Subcutaneous abdominal adipose tissue (tissue), 5 donors: ENCODE results near the gene CFAP157.

Experiments
- H3K27ac ChIP-seq: one replicate; pipeline ENCODE4 v1.7.0; 2013; ENCODE audit warnings: low read depth, mild to moderate bottlenecking, inconsistent platforms, low read length, moderate library complexity
- H3K27me3 ChIP-seq, 5 donors: one replicate each; pipeline ENCODE4 v1.7.0; 2013; ENCODE audit warnings: low read length in 5 of 5, inconsistent platforms in 1 of 5; ENCODE audit not compliant: control insufficient read depth in 5 of 5, insufficient read depth in 4 of 5
- H3K36me3 ChIP-seq, 5 donors: one replicate each; pipeline ENCODE4 v1.7.0; 2013; ENCODE audit warnings: low read length in 5 of 5; ENCODE audit not compliant: control insufficient read depth in 5 of 5, insufficient read depth in 5 of 5
- H3K4me1 ChIP-seq, 5 donors: one replicate each; pipeline ENCODE4 v1.7.0; 2013; ENCODE audit warnings: low read length in 5 of 5, mild to moderate bottlenecking in 3 of 5, moderate library complexity in 1 of 5; ENCODE audit not compliant: control insufficient read depth in 5 of 5, insufficient read depth in 5 of 5
- H3K4me3 ChIP-seq, 5 donors: one replicate each; pipeline ENCODE4 v1.7.0; 2013; ENCODE audit warnings: low read length in 5 of 5, low read depth in 1 of 5
- H3K9ac ChIP-seq, 5 donors: one replicate each; pipeline ENCODE4 v1.7.0; 2013; ENCODE audit warnings: low read length in 5 of 5, mild to moderate bottlenecking in 4 of 5, moderate library complexity in 3 of 5
- H3K9me3 ChIP-seq, 5 donors: one replicate each; pipeline ENCODE4 v1.7.0; 2013; ENCODE audit warnings: low read length in 5 of 5; ENCODE audit not compliant: control insufficient read depth in 5 of 5
- donor health status: healthy.
- donor health status: healthy.
- donor health status: healthy.
- donor health status: healthy.
- donor health status: healthy.

Gene CFAP157

GRCh38 chr9:127712867-127713266 is 6.1 kb downstream of the CFAP157 start:
- Histone ChIP-seq H3K36me3 (no peaks in the 10 kb centered on the region), H3K9me3 (no peaks in the 10 kb centered on the region), H3K27ac (no peak overlapping the region), H3K27me3 (no peaks in the 10 kb centered on the region), H3K4me1 (peaks cover 0 to 23% (median 17%) of the 10 kb centered on the region in 5 donors), H3K4me3 (no peak overlapping the region), H3K9ac (no peak overlapping the region)

DNA sequence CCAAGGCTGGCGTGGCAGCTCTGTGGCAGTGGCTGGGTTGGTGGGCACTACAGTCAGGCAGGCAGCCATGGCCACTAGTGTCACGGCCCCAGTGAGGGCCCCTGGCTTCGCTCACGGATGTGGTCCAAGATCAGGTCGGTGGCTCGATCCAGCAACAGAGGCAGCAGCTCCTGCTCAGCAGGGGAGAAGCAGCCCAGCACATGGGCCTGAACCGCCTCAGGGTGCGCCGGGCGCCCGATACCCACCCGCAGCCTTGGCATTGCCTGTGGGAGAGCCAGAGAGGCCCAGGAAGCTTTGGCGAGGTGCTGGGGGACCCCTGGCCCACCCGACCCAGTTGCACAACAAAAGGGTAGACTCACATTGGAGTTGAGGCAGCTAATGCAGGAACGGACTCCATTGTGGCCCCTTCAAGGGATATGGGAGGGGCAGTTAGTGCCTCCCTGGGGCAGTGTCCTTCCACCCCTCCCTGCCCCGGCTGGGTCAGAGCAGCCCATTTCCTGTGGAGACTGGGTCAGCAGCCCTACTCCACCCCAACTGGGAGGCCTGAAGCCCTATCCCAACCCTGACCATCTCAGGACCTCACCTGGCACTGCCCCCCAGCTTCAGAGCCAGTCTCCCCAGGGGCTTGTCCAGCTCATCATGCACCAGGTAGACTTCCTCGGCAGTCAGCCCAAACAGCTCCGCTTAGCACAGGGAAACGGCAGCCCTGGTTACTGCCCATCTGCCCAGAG is 7.4 kb downstream of the CFAP157 start:
- Histone ChIP-seq H3K4me1 (peaks cover 0 to 23% (median 17%) of the 10 kb centered on the region in 5 donors), H3K4me3 (peak overlapping the region; percentile 31 to 92 (median 54)), H3K36me3 (no peaks in the 10 kb centered on the region), H3K27me3 (no peaks in the 10 kb centered on the region), H3K9me3 (no peaks in the 10 kb centered on the region), H3K27ac (no peak overlapping the region), H3K9ac (peak overlapping the region in 3 of 5 donors; percentile 25 to 64 (median 53))

DNA sequence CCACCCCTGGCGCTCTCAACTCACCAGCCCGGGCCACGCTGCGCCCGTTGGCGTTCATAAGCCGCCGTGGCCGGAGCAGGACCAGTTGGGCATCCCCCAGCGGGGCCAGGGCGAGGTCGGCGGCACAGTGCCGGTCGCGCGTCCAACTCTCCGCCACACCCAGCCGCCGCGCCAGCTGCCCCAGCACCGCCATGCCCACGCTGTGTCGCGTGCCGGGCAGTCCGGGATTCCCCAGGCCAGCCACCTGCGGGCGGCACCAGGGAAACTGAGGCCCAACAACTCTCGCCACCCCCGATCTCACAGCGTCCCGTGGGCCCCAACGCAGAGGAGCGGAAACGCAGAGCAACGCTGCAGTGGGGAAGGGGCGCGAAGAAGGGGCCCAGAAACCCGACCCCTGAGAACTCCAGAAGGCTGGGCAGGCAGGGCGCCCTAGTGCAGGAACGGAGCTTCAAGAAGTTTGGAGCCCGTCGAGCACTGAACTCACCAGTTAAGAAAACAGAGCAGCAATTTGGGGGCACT is 8.2 kb downstream of the CFAP157 start:
- no peaks in the 10 kb centered on the region for H3K27me3 ChIP-seq
- peak overlapping the region; percentile 60 for H3K27ac ChIP-seq
- H3K9me3 ChIP-seq, result no peaks in the 10 kb centered on the region
- peak overlapping the region in 4 of 5 donors; percentile 79 to 89 (median 86) for H3K9ac ChIP-seq
- H3K36me3 ChIP-seq, result no peaks in the 10 kb centered on the region
- H3K4me1 ChIP-seq, result peaks cover 0 to 23% (median 17%) of the 10 kb centered on the region in 5 donors
- peak overlapping the region; percentile 75 to 92 (median 85) for H3K4me3 ChIP-seq

DNA sequence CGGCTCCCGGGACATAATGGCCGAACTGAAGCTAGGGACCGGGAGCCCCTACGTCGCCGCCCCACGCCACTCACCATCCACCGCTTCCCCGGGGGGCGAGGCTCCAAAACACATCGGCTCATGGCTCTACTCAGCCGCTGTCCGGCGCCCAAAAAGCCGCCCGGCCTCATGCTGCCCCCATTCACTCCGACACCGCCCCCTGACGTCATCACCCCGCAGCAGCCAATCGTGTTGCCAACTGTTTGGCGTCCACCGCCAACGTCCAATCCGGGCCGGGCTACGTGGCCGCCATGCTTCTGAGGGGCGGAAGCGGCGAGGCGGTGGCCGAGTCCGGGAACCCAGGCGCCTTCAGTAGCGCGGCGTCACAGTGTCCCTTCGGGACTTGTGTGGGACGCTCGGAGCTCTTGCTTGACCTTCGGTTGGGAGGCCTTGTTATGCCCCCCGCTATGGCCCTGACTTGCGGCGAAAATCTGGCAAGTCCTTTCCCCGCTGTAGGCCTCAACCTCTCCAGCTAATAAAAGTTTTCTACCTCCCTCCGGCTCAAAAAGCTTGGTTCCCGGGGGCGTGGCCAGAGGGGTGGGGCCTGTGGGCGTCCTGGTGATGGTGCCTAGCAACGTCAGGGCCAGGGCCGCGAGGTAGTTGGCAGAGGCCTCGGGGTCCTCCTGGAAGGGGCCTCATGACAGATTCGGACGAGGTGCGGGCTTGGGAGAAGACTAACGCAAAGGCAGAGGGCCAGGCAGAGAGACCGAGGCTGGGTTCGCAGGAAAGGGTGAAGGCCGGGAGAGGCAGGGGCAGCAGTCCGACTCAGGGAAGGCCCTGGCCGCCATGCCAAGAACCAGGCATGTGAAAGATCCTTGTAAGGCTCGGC is 8.9 kb downstream of the CFAP157 start, which contains the start of the genes PTRH1 and TTC16:
PTRH1 (minus strand) TSS at position 194 of the 868 bp plus-strand sequence; CDS start at position 170, 24 bp downstream.
TTC16 (plus strand) TSS at position 610 of the 868 bp plus-strand sequence; CDS start at position 677, 67 bp downstream.
- Histone ChIP-seq H3K9ac (peak within 1 kb of the TSS in 4 of 5 donors; percentile 79 to 89 (median 86)), H3K4me3 (peak within 1 kb of the TSS; percentile 83 to 92 (median 85)), H3K9me3 (no peaks in the 10 kb centered on the region), H3K27me3 (no peaks in the 10 kb centered on the region), H3K36me3 (no peaks in the 10 kb centered on the region), H3K27ac (peak within 1 kb of the TSS; percentile 60), H3K4me1 (peaks cover 0 to 23% (median 17%) of the 10 kb centered on the region in 5 donors)

GRCh38 chr9:127716412-127716811 is 9.6 kb downstream of the CFAP157 start:
- peaks cover 0 to 23% (median 17%) of the 10 kb centered on the region in 5 donors for H3K4me1 ChIP-seq
- no peaks in the 10 kb centered on the region for H3K36me3 ChIP-seq
- H3K27me3 ChIP-seq, result no peaks in the 10 kb centered on the region
- peak overlapping the region; percentile 60 for H3K27ac ChIP-seq
- H3K4me3 ChIP-seq, result peak overlapping the region in 3 of 5 donors; percentile 85 to 92 (median 88)
- peak overlapping the region in 4 of 5 donors; percentile 79 to 89 (median 86) for H3K9ac ChIP-seq
- H3K9me3 ChIP-seq, result no peaks in the 10 kb centered on the region

DNA sequence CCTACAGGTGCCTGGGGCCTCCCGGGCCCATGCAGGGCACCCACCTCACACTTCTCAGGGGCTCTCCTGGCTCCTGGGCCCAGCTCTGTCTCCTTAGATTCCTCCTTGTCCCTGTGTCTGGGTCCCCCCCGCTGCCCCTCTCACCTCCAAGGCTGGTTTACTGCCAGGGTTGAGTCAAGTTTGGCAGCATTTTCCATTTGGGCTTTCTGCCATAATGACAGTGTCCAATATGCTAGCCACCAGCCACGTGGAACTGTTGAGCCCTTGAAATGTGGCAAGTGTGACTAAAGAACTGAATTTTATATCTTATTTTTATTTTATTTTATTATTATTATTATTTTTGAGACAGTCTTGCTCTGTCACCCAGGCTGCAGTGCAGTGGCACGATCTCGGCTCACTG is 11.0 kb downstream of the CFAP157 start:
- Histone ChIP-seq H3K27ac (no peak overlapping the region), H3K27me3 (no peaks in the 10 kb centered on the region), H3K4me3 (no peak overlapping the region), H3K36me3 (no peaks in the 10 kb centered on the region), H3K9ac (no peak overlapping the region), H3K4me1 (peaks cover 0 to 23% (median 17%) of the 10 kb centered on the region in 5 donors), H3K9me3 (no peaks in the 10 kb centered on the region)

GRCh38 chr9:127720031-127720864 is 13.5 kb downstream of the CFAP157 start:
- Histone ChIP-seq H3K27ac (no peak overlapping the region), H3K9me3 (no peaks in the 10 kb centered on the region), H3K36me3 (no peaks in the 10 kb centered on the region), H3K4me3 (no peak overlapping the region), H3K4me1 (peaks cover 0 to 29% (median 22%) of the 10 kb centered on the region in 5 donors), H3K9ac (no peak overlapping the region), H3K27me3 (no peaks in the 10 kb centered on the region)

- no peaks in the 10 kb centered on the region for H3K36me3 ChIP-seq
- peaks cover 0 to 27% (median 21%) of the 10 kb centered on the region in 5 donors for H3K4me1 ChIP-seq
- H3K27ac ChIP-seq, result no peak overlapping the region
- no peaks in the 10 kb centered on the region for H3K9me3 ChIP-seq
- no peaks in the 10 kb centered on the region for H3K27me3 ChIP-seq
- no peak overlapping the region for H3K9ac ChIP-seq
- no peak overlapping the region for H3K4me3 ChIP-seq
Measured at GRCh38 chr9:127720865-127721227, 14.1 kb downstream of the CFAP157 start.

DNA sequence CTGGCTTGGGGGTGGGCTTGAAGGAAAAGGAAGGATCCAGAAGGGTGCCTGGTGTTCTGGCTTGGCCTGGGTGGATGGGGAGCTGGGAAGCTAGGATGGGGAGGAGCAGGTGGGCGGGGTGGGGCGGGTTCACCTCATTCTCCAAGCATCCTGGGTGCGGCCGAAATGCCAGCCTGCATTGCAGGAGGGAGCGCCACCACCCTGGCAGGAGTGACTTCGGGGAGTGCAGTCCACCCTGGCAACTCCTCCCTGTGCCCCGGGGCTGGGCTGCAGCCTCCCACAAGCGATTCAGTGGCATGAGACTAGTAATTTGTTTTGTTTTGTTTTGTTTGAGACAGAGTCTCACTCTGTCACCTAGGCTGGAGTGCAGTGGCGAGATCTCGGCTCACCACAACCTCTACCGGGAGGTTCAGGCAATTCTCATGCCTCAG is 14.6 kb downstream of the CFAP157 start:
- Histone ChIP-seq H3K27ac (no peak overlapping the region), H3K9ac (no peak overlapping the region), H3K27me3 (no peaks in the 10 kb centered on the region), H3K9me3 (no peaks in the 10 kb centered on the region), H3K4me1 (peaks cover 0 to 22% (median 15%) of the 10 kb centered on the region in 5 donors), H3K4me3 (no peak overlapping the region), H3K36me3 (no peaks in the 10 kb centered on the region)
